Measurements from ENCODE around the gene WNT5B. TPM values are rescaled to one million over a fixed set of nuclear protein-coding genes. Genes with fewer than 3 reads are reported as not detected.

The WNT5B gene
- total RNA-seq, 4 donors from 2014 or later = 5.6 to 30.9 (median 12.7) TPM

- Histone ChIP-seq H3K36me3 (no peaks in the 10 kb centered on the region), H3K9me3 (no peaks in the 10 kb centered on the region), H3K27ac (no peak overlapping the region), H3K4me3 (no peak overlapping the region), H3K4me1 (peaks cover 0 to 14% (median 3%) of the 10 kb centered on the region in 3 donors), H3K27me3 (no peaks in the 10 kb centered on the region)
- intact Hi-C loops (cut with DNase I) = no loop called here
- no peak for TF ChIP-seq POLR2A (IDR thresholded peaks at IDR 0.05)
- TF ChIP-seq, protein P1, sequence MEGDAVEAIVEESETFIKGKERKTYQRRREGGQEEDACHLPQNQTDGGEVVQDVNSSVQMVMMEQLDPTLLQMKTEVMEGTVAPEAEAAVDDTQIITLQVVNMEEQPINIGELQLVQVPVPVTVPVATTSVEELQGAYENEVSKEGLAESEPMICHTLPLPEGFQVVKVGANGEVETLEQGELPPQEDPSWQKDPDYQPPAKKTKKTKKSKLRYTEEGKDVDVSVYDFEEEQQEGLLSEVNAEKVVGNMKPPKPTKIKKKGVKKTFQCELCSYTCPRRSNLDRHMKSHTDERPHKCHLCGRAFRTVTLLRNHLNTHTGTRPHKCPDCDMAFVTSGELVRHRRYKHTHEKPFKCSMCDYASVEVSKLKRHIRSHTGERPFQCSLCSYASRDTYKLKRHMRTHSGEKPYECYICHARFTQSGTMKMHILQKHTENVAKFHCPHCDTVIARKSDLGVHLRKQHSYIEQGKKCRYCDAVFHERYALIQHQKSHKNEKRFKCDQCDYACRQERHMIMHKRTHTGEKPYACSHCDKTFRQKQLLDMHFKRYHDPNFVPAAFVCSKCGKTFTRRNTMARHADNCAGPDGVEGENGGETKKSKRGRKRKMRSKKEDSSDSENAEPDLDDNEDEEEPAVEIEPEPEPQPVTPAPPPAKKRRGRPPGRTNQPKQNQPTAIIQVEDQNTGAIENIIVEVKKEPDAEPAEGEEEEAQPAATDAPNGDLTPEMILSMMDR (IDR thresholded peaks at IDR 0.05) = no peak
- no peak for DNase-seq
- 51 to 71% methylated on average over 13 to 18 of the region's 18 CpGs for WGBS, 2 donors
Observed at GRCh38 chr12:1668833-1669543, 40.0 kb downstream of the WNT5B start.

DNA sequence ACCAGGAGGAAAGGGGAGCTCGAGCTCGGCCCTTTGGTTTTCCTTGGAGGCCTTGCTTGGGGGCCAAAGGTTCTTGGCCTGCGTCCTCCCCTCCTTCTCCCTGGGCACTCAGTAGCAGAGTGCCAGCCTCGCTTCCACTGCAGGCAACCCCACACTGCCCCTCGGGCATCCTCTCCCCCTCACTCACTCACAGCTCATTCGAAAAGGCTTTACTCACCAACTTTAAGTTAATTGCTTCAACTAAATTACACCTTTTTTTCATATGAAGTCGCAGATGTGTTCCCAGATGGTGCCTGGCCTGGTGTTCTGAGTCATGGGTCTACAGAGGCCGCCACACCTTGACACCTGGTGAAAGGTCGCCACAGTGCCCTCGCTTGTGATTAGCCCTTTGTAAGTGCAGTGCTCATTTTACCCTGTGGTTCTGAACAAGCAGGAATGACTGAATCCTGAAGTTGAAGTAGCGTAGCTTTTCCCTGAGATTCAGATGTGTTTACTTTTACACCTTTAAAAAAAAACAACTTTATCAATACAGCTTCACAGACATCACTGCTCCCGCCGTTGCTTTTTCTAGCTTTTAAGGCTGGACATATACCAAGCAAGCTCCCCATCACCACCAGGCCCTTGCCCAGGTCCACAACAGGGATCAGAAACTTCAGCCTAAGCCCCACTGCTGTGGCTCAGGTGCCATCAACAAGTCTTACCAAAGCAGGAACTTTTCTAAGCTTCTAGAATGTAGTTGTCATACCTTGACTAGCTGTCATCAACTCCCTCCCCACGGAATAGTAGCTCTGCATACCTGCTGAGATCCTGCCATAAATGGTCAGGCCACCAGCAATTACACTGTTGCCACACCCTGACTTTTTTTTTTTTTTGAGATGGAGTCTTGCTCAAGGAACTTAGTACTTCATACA lies 41.6 kb downstream of the WNT5B start:
- H3K9me3 ChIP-seq = no peaks in the 10 kb centered on the region
- DNase-seq = no peak
- no peak overlapping the region for H3K4me3 ChIP-seq
- H3K36me3 ChIP-seq = no peaks in the 10 kb centered on the region
- WGBS, 2 donors = 81 to 82% methylated on average over 13 to 14 of the region's 14 CpGs
- H3K4me1 ChIP-seq = peaks cover 0 to 14% (median 3%) of the 10 kb centered on the region in 3 donors
- intact Hi-C loops (cut with DNase I) = no loop called here
- H3K27ac ChIP-seq = peak overlapping the region in 3 of 4 donors; percentile 14 to 50 (median 43)
- TF ChIP-seq, protein P1 (IDR thresholded peaks at IDR 0.05) = no peak
- no peak for TF ChIP-seq POLR2A (IDR thresholded peaks at IDR 0.05)
- H3K27me3 ChIP-seq = no peaks in the 10 kb centered on the region

DNA sequence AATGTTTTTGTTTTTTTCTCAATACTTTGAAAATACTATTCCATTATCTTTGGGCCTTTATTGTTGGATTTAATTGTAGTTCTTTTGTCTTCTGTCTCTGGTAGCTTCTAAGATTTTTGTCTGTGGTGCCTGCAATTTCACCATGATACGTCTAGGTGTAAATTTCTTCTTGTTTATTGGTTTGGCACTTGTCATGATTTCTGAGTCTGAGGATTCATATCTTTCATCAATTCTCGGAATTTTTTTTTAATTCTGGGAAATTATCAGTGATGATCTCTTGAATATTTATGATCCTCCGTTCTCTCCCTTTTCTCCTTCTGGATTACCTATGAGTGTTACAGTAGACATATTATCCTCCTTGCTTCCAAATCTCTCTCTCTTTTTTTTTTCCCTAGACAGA lies 47.0 kb downstream of the WNT5B start:
- intact Hi-C loops (cut with DNase I) = no loop called here
- Histone ChIP-seq H3K36me3 (no peaks in the 10 kb centered on the region), H3K4me3 (no peak overlapping the region), H3K27ac (no peak overlapping the region), H3K27me3 (no peaks in the 10 kb centered on the region), H3K9me3 (no peaks in the 10 kb centered on the region), H3K4me1 (peaks cover 0 to 7% (median 0%) of the 10 kb centered on the region in 3 donors)
- 85 to 96% methylated on average over 3 of the region's 3 CpGs for WGBS, 2 donors
- DNase-seq = no peak
- TF ChIP-seq, protein P1 (IDR thresholded peaks at IDR 0.05) = no peak
- no peak for TF ChIP-seq POLR2A (IDR thresholded peaks at IDR 0.05)

GRCh38 chr12:1680804-1681492 lies 51.9 kb downstream of the WNT5B start:
- 56 to 74% methylated on average over 7 of the region's 7 CpGs for WGBS, 2 donors
- H3K4me1 ChIP-seq = peaks cover 0 to 15% (median 0%) of the 10 kb centered on the region in 3 donors
- DNase-seq = no peak
- intact Hi-C loops (cut with DNase I) = no loop called here
- H3K4me3 ChIP-seq = no peak overlapping the region
- H3K36me3 ChIP-seq = no peaks in the 10 kb centered on the region
- TF ChIP-seq, protein P1 (IDR thresholded peaks at IDR 0.05) = no peak
- no peak for TF ChIP-seq POLR2A (IDR thresholded peaks at IDR 0.05)
- H3K9me3 ChIP-seq = no peaks in the 10 kb centered on the region
- H3K27ac ChIP-seq = peak overlapping the region; percentile 18 to 78 (median 53)
- H3K27me3 ChIP-seq = no peaks in the 10 kb centered on the region

All from esophagus squamous epithelium (tissue), 5 donors.